NB4 (cell line): ENCODE results near the gene DAP.

Experiments used
- MYC ChIP-seq: IDR thresholded peaks from 2 replicates; pipeline ENCODE4 v1.6.1; 2011; ENCODE audit warnings: low read depth, low read length
- POLR2A ChIP-seq: IDR thresholded peaks from 2 replicates; pipeline ENCODE4 v1.6.1; 2011; ENCODE audit warnings: mild to moderate bottlenecking; ENCODE audit not compliant: insufficient read length; ENCODE audit errors: extremely low read depth
- TF ChIP-seq, protein P1 (sequence below): IDR thresholded peaks from one replicate; pipeline ENCODE4 v1.5.1; 2012; ENCODE audit warnings: low read depth, low read length
- TF ChIP-seq, protein P2 (sequence below): IDR thresholded peaks from 2 replicates; pipeline ENCODE4 v1.6.1; 2011; ENCODE audit warnings: low read depth, low read length

DNA sequence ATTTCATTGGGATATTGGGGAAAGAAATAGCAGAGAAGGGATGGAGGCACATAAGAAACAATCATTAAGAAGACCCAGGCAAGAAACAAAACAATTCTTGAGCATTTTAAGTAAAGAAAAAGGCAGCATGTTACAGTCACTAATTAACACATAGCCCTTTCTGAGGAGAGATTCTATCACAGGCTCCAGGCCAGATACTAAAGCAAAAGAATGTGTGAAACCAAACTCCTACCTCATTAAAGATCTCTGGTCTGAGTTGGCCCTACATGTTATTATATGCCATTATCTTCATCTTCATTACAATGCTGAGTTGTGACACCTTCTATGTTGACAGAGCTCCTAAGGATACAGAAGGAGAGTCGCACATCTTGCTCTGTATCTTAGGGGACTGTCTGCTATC lies 37.5 kb downstream of the DAP start:
- TF ChIP-seq, protein P1, sequence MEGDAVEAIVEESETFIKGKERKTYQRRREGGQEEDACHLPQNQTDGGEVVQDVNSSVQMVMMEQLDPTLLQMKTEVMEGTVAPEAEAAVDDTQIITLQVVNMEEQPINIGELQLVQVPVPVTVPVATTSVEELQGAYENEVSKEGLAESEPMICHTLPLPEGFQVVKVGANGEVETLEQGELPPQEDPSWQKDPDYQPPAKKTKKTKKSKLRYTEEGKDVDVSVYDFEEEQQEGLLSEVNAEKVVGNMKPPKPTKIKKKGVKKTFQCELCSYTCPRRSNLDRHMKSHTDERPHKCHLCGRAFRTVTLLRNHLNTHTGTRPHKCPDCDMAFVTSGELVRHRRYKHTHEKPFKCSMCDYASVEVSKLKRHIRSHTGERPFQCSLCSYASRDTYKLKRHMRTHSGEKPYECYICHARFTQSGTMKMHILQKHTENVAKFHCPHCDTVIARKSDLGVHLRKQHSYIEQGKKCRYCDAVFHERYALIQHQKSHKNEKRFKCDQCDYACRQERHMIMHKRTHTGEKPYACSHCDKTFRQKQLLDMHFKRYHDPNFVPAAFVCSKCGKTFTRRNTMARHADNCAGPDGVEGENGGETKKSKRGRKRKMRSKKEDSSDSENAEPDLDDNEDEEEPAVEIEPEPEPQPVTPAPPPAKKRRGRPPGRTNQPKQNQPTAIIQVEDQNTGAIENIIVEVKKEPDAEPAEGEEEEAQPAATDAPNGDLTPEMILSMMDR: no peak
- TF ChIP-seq MYC (no peak), POLR2A (no peak)
- TF ChIP-seq, protein P2, sequence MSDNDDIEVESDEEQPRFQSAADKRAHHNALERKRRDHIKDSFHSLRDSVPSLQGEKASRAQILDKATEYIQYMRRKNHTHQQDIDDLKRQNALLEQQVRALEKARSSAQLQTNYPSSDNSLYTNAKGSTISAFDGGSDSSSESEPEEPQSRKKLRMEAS: no peak
